Adrenal gland (tissue), 5 donors: ENCODE results near the gene PIK3CB.

ENCODE experiments used
- POLR2A ChIP-seq, 2 donors: fragments of 450-650 bp; IDR thresholded peaks; one replicate each; pipeline ENCODE4 v1.6.1; 2017; ENCODE audit warnings: antibody characterized with exemption in 2 of 2, mild to moderate bottlenecking in 2 of 2, moderate library complexity in 1 of 2
- TF ChIP-seq, protein P1 (sequence below), 6 experiments: fragments of 450-650 bp in 4 of 6; fragments of 200-600 bp in 2 of 6; sonication (generic) in 1 of 6; IDR thresholded peaks; 1 replicate in 5 of 6; 2 replicates in 1 of 6; pipeline versions ENCODE4 v1.5.1 to v1.8.0; 2016 to 2021; ENCODE audit warnings: antibody characterized with exemption in 6 of 6, mild to moderate bottlenecking in 2 of 6, moderate library complexity in 1 of 6
- donor health status: DM: no; HTN: no; CAD: no.

DNA sequence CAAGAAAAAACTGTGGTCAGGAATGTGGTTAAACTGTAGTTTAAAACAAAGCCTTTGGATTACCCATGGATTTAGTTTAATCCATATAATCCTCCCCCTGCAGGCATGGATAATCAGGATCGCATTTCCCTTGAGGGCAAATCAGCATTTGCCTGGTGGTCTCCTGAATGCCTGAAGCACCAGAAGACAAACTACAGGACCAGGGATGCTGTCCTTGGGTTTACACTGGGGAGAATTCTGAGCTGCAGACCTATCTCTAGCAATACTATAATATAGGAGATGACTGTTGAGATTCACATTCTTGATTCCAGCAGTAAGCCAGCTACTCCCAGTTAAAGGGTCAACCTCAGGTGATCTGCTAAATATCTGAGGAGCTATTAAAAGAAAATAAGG lies 10.6 kb downstream of the PIK3CB start:
- no peak for TF ChIP-seq POLR2A (IDR thresholded peaks at IDR 0.05)
- TF ChIP-seq, protein P1, sequence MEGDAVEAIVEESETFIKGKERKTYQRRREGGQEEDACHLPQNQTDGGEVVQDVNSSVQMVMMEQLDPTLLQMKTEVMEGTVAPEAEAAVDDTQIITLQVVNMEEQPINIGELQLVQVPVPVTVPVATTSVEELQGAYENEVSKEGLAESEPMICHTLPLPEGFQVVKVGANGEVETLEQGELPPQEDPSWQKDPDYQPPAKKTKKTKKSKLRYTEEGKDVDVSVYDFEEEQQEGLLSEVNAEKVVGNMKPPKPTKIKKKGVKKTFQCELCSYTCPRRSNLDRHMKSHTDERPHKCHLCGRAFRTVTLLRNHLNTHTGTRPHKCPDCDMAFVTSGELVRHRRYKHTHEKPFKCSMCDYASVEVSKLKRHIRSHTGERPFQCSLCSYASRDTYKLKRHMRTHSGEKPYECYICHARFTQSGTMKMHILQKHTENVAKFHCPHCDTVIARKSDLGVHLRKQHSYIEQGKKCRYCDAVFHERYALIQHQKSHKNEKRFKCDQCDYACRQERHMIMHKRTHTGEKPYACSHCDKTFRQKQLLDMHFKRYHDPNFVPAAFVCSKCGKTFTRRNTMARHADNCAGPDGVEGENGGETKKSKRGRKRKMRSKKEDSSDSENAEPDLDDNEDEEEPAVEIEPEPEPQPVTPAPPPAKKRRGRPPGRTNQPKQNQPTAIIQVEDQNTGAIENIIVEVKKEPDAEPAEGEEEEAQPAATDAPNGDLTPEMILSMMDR (IDR thresholded peaks at IDR 0.05), result no peak
